ENCODE data around the gene GLT8D2. TPM values are rescaled to one million over a fixed set of nuclear protein-coding genes. Genes with fewer than 3 reads are reported as not detected.
A peak's percentile ranks its signal among the peaks of the same experiment; 100 is the strongest.

Gene GLT8D2
- total RNA-seq, 4 donors from 2014 or later = 0.61 to 4.8 (median 2.7) TPM; not detected in 1

DNA sequence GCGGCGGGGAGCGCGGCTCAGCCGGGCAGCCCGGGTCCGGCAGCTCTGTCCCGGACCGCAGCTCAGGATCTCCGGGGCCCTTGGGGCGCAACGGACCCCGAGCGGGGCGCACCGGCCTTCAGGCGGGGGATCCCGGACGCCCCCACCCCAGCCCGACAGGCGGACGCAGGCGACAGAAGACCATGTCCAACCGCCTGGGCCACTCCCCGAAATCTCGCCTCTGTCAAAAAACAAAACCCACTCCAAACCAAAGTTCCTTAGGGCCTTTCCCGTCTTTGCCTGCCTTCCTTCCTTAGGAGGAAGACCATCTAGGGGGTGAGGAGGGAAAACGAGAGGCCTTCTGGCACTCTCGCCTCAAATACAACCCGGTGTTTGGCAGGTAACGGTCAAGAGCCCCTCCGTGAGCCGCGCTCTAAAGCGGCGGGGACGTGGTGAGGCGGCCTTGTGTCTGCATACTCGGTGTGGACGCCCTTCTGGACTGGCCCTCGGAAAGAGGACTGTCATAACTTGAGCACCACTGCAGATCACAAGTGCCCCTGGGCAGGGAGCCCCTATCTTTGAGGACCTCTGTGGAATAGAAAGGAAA, 14.9 kb upstream of the GLT8D2 start:
- Histone ChIP-seq H3K9me3 (no peaks in the 10 kb centered on the region), H3K36me3 (peaks cover 0 to 33% (median 0%) of the 10 kb centered on the region in 3 donors), H3K4me1 (peaks cover 12 to 34% (median 14%) of the 10 kb centered on the region in 3 donors), H3K27me3 (no peaks in the 10 kb centered on the region), H3K4me3 (peak overlapping the region; percentile 66 to 93 (median 87)), H3K27ac (peak overlapping the region; percentile 90 to 94 (median 93))
- TF ChIP-seq POLR2A (IDR thresholded peaks at IDR 0.05) (no peak), CTCF (IDR thresholded peaks at IDR 0.05) (no peak)
- DNase-seq = no peak
- intact Hi-C loops (cut with DNase I) = loop anchor here (10.0 kb wide), 1 partner anchor 110 kb away; a partner anchor contains a TSS
- 0% methylated on average over 6 to 13 of the region's 41 CpGs for WGBS, 2 donors

DNA sequence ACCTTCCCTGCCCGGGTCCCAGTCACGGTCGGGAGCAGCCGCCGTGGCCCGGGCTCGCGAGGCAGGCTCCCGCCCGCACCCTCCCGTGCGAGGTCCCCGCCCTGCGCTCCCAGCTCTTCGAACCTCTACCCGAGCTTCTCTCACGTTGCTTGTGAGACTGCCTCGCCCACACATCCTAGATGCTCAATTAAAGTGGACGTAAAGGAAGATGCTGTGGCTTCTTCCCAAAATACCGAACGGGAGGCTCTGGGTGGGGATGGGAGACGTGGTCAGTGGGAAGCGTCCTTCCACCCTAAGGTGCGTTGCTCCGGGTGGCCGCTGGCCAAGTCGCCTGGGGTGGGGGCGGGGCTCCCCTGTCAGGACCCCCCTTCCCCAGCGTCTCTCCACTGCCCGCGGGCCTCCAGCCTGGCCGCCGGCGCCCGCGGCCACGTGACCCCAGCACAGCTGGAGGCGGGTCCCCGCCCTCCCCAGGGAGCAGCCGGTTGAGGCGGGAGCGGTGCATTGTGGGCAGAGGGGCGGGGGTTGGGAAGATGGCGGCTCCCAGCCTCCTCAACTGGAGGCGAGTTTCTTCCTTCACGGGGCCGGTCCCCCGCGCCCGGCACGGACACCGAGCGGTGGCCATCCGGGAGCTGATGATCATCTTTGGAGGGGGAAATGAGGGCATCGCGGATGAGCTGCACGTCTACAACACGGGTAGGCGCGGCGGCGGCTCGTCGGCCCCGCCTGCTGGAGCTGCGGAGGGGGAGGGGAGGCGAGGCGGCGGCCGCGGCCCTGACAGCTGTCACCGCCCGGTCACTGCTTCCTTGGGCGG, 14.2 kb upstream of the GLT8D2 start, which contains the start of gene HCFC2:
Gene HCFC2 (plus strand): TSS at position 501 of the 811 bp plus-strand sequence. CDS start 30 bp downstream, at position 531.
- peaks cover 0 to 27% (median 0%) of the 10 kb centered on the region in 3 donors for H3K36me3 ChIP-seq
- H3K4me1 ChIP-seq = peaks cover 12 to 34% (median 14%) of the 10 kb centered on the region in 3 donors
- TF ChIP-seq CTCF (IDR thresholded peaks at IDR 0.05) (no peak), POLR2A (IDR thresholded peaks at IDR 0.05) (peak in 1 of 4 donors; percentile 72)
- intact Hi-C loops (cut with DNase I) = loop anchor here (10.0 kb wide), 1 partner anchor 109 kb away; a partner anchor contains a TSS
- 0% methylated on average over 4 of the region's 74 CpGs for WGBS, 2 donors
- peak; percentile 50 for DNase-seq
- peak within 1 kb of the TSS; percentile 90 to 94 (median 93) for H3K27ac ChIP-seq
- H3K27me3 ChIP-seq = no peaks in the 10 kb centered on the region
- no peaks in the 10 kb centered on the region for H3K9me3 ChIP-seq
- peak within 1 kb of the TSS; percentile 66 to 93 (median 87) for H3K4me3 ChIP-seq

DNA sequence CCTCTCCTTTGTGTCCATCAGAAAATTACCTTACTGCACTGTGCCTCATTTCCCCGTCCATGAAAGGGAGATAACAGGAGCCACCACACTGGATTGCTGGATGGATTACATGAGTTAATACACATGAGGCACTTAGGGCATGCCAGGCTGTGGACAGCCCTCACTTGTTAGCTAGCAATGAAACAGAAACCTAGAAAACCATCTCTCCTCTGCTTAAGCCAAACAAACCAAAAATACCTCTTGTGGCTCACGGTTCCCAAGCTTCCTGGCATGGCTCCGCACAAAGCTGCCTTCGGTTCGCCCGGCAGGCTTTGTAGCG, 13.7 kb upstream of the GLT8D2 start:
- intact Hi-C loops (cut with DNase I) = loop anchor here (10.0 kb wide), 1 partner anchor 109 kb away; a partner anchor contains a TSS
- Histone ChIP-seq H3K36me3 (peaks cover 0 to 22% (median 0%) of the 10 kb centered on the region in 3 donors), H3K4me3 (peak overlapping the region; percentile 66 to 93 (median 87)), H3K9me3 (no peaks in the 10 kb centered on the region), H3K4me1 (peaks cover 12 to 34% (median 14%) of the 10 kb centered on the region in 3 donors), H3K27ac (peak overlapping the region; percentile 90 to 94 (median 93)), H3K27me3 (no peaks in the 10 kb centered on the region)
- DNase-seq = no peak
- TF ChIP-seq POLR2A (IDR thresholded peaks at IDR 0.05) (no peak), CTCF (IDR thresholded peaks at IDR 0.05) (no peak)
- WGBS, 2 donors = 0% methylated on average over 2 to 4 of the region's 7 CpGs

DNA sequence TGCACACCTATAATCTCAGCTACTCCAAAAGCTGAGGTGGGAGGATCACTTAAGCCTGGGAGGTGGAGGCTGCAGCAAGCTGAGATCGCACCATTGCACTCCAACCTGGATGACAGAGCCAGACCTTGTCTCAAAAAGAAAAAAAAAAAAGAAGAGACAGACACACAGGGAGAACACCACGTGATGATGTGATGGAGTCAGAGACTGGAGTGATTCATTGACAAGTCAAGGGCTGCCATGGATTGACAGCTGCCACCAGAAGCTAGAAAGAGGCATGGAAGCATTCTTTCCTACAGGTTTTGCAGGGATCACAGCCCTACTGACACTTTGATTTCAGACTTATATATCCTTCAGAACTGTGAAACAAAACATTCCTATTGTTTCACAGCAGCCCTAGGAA, 10.8 kb upstream of the GLT8D2 start:
- intact Hi-C loops (cut with DNase I) = loop anchor here (10.0 kb wide), 1 partner anchor 106 kb away; a partner anchor contains a TSS

More for the DNA sequence above, 10.8 kb upstream of the GLT8D2 start:
- H3K27me3 ChIP-seq = no peaks in the 10 kb centered on the region
- TF ChIP-seq CTCF (IDR thresholded peaks at IDR 0.05) (no peak), POLR2A (IDR thresholded peaks at IDR 0.05) (no peak)
- H3K4me1 ChIP-seq = peaks cover 12 to 26% (median 17%) of the 10 kb centered on the region in 3 donors
- no peak overlapping the region for H3K4me3 ChIP-seq
- no peak overlapping the region for H3K27ac ChIP-seq
- 57 to 63% methylated on average over 2 of the region's 2 CpGs for WGBS, 2 donors
- DNase-seq = no peak
- no peaks in the 10 kb centered on the region for H3K9me3 ChIP-seq
- no peaks in the 10 kb centered on the region for H3K36me3 ChIP-seq

Data from esophagus squamous epithelium (tissue), 5 donors.